Suppressor macrophage (primary cell): ENCODE data around the gene UTS2R.
A peak's percentile ranks its signal among the peaks of the same experiment; 100 is the strongest.
"Not testable (repeated sequence)": the region's sequence is repeated elsewhere in the genome, so short reads cannot be mapped to it uniquely, and the experiment has no call there.

ENCODE experiments used
- DNase-seq, 4 experiments: peaks; one replicate each; pipeline ENCODE4 v3.0.0-alpha.2; 2020 to 2022

The UTS2R gene

GRCh38 chr17:82375359-82376041, 3.9 kb downstream of the UTS2R start:
- DNase-seq, result no peak

GRCh38 chr17:82376042-82376730, 4.6 kb downstream of the UTS2R start:
- no peak for DNase-seq

- DNase-seq, result not testable (repeated sequence)
Measured at GRCh38 chr17:82377294-82377693, 5.7 kb downstream of the UTS2R start.

GRCh38 chr17:82377924-82378740, 6.6 kb downstream of the UTS2R start:
- DNase-seq, result no peak

DNA sequence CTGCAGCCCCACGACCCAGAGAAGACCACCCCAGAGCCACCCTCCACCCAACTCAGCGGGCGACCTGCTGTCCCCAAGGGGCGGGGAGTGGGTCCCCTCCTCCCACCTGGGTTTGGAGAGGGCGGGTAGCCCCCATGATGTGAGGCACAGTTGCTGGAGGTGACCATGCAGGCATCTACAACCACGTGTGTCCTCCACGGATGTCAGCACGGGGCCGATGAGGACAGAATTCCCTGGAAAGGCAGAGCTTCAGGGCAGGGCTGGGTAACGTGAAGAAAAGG, 7.1 kb downstream of the UTS2R start:
- no peak for DNase-seq

DNA sequence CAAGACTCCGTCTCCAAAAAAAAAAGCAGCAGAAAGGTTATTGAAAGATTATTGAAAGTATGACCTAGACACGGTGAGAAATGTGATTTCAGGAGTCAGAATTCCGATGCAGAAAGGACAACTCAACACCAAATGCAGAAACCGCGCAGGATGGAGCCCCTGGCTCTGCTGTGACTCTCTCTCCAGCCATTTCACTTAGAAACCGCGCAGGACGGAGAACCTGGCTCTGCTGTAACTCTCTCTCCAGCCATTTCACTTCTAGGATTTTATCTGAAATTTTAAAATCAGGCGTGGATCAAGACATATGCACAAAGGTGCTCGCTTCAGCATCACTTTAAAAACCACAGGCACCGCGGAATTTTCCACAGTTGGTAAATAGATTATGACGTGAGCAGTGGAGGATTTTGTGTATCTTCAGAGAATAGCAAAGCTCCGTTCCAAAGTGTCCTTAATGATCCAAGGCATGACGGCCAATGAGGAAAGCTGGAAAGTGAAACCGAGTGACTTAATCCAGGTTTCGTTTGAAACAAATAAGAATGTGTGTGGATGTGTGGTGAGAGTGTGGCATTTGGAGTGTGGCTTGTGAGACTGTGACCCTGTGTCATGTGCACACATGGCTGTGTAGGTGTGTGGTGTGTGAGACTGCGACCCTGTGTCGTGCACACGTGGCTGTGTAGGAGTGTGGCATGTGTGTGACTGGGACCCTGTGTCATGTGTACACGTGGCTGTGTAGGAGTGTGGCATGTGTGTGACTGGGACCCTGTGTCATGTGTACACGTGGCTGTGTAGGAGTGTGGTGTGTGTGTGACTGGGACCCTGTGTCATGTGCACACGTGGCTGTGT, 9.5 kb downstream of the UTS2R start:
- peak in 1 of 4 experiments; percentile 3 for DNase-seq

- DNase-seq, result peak in 1 of 4 experiments; percentile 4
Measured at GRCh38 chr17:82381703-82382009, 10.1 kb downstream of the UTS2R start.

GRCh38 chr17:82382220-82382932, 10.8 kb downstream of the UTS2R start:
- peak in 1 of 4 experiments; percentile 1 for DNase-seq

GRCh38 chr17:82382933-82383255, 11.3 kb downstream of the UTS2R start:
- DNase-seq, result peak in 1 of 4 experiments; percentile 1

GRCh38 chr17:82383411-82383810, 11.8 kb downstream of the UTS2R start:
- DNase-seq, result peak in 1 of 4 experiments; percentile 1

GRCh38 chr17:82384051-82384729, 12.6 kb downstream of the UTS2R start:
- peak in 1 of 4 experiments; percentile 2 for DNase-seq

- DNase-seq, result peak in 1 of 4 experiments; percentile 1
Measured at GRCh38 chr17:82384730-82385481, 13.3 kb downstream of the UTS2R start.

- DNase-seq, result peak in 1 of 4 experiments; percentile 1
Measured at GRCh38 chr17:82385559-82386254, 14.1 kb downstream of the UTS2R start.

GRCh38 chr17:82386255-82386831, 14.8 kb downstream of the UTS2R start:
- no peak for DNase-seq

DNA sequence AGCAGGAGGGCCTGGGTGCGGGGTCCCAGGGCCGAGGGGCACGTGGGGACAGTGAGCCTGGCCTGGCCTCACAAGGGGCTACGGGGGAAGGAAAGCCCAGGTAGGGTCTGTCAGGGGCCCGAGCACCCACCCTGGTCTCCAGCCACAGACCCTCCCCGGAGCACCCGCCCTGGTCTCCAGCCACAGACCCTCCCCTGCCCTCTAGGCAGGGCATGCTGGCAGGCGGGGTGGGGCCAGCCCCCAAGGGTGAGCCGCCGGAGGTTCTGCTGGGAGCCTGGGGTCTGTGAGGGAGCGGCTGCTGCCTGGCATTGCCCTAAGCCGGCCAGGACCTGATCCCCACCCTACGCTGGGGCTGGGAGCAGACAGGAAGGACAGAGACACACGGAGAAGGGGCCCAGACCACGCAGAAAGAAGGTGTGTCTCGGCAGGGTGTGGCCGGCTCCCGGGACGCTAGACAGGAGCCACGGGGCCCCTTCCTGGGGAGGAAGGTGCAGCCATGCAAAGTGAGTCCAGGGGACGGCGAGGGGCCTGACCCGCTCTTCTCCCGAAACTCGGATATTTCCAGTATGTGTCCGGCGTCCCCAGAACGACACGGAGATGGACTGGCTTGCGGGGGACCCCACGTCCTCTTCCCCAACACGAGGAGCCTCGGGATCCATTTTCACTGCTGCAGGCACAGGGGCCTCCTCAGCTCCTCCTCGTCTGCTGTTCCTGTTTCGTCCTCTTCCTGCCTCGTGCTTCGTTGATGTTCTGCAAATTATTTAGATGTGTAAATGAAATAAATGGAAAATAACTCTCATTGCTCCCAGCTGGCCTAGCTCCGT, 15.5 kb downstream of the UTS2R start:
- peak; percentile 30 to 63 (median 53) for DNase-seq

GRCh38 chr17:82387705-82388106, 16.1 kb downstream of the UTS2R start:
- no peak for DNase-seq

- DNase-seq, result no peak
Measured at GRCh38 chr17:82388223-82388921, 16.8 kb downstream of the UTS2R start.

DNA sequence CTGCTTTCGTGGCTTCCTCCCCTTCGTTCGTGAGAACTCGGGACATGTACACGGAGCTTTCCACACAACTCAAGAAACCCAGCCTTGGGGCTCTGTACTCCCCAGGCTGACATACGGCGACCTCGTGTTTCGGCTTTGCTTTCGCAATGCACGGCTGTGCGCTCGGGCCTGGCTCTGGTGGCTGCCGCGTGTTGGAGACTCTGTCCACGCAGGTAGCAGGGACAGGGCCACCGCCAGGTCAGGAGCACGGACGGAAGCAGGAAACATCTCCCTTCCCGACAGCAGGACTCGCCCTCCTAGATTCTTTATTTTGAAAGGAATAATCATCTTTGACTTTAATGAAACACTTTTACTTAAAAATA, 17.3 kb downstream of the UTS2R start:
- DNase-seq, result peak in 1 of 4 experiments; percentile 35
